ENCODE data around the gene CDYL.

DNA sequence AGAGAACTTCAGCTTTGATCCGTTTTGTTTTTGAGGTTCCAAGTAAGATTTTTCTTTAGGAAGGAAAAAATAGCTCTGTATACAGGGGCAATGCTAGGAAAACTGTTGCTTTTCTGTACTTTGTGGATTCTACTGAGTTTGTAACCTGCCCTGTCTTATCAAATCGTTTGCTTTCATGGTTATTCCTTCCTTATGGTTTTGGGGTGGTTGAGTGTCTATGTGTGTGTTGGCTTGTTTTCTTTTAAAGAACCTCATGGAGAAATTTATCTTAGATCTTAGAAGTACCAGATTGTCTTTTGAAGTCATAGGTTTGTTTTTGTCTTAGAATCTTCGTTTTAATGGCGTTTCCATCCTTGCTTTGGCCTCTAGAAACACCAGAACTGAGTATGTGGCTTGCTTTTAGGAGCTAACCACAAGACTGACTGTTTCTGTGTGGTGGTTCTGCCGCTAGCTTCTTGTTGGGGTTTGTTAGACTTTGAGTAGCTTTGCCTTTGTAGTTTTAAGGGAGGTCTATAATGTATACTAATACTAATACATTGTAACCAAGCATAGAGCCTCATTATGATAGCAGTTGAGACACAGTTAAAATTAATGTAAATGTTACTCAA, 140.9 kb downstream of the CDYL start:
- no peak for TF ChIP-seq GABPA (IDR thresholded peaks at IDR 0.05 in 1 of 2, conservative IDR thresholded peaks at IDR 0.05 in 1 of 2)
- TF ChIP-seq, protein P1, sequence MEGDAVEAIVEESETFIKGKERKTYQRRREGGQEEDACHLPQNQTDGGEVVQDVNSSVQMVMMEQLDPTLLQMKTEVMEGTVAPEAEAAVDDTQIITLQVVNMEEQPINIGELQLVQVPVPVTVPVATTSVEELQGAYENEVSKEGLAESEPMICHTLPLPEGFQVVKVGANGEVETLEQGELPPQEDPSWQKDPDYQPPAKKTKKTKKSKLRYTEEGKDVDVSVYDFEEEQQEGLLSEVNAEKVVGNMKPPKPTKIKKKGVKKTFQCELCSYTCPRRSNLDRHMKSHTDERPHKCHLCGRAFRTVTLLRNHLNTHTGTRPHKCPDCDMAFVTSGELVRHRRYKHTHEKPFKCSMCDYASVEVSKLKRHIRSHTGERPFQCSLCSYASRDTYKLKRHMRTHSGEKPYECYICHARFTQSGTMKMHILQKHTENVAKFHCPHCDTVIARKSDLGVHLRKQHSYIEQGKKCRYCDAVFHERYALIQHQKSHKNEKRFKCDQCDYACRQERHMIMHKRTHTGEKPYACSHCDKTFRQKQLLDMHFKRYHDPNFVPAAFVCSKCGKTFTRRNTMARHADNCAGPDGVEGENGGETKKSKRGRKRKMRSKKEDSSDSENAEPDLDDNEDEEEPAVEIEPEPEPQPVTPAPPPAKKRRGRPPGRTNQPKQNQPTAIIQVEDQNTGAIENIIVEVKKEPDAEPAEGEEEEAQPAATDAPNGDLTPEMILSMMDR (IDR thresholded peaks at IDR 0.05; ENCODE audit: low read depth, low read length, missing input control): no peak
- no peak for TF ChIP-seq TAF1 (conservative IDR thresholded peaks at IDR 0.05)
- no peak for TF ChIP-seq RAD21 (IDR thresholded peaks at IDR 0.05)
- no peak for TF ChIP-seq FOXA1 (IDR thresholded peaks at IDR 0.05)
- TF ChIP-seq, protein P2, sequence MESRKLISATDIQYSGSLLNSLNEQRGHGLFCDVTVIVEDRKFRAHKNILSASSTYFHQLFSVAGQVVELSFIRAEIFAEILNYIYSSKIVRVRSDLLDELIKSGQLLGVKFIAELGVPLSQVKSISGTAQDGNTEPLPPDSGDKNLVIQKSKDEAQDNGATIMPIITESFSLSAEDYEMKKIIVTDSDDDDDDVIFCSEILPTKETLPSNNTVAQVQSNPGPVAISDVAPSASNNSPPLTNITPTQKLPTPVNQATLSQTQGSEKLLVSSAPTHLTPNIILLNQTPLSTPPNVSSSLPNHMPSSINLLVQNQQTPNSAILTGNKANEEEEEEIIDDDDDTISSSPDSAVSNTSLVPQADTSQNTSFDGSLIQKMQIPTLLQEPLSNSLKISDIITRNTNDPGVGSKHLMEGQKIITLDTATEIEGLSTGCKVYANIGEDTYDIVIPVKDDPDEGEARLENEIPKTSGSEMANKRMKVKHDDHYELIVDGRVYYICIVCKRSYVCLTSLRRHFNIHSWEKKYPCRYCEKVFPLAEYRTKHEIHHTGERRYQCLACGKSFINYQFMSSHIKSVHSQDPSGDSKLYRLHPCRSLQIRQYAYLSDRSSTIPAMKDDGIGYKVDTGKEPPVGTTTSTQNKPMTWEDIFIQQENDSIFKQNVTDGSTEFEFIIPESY (IDR thresholded peaks at IDR 0.05): no peak
- TF ChIP-seq NR2F2 (IDR thresholded peaks at IDR 0.05): no peak
- TF ChIP-seq, protein P3, sequence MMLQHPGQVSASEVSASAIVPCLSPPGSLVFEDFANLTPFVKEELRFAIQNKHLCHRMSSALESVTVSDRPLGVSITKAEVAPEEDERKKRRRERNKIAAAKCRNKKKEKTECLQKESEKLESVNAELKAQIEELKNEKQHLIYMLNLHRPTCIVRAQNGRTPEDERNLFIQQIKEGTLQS (IDR thresholded peaks at IDR 0.05): no peak
- TF ChIP-seq RXRA (IDR thresholded peaks at IDR 0.05): no peak
- TF ChIP-seq, protein P4, sequence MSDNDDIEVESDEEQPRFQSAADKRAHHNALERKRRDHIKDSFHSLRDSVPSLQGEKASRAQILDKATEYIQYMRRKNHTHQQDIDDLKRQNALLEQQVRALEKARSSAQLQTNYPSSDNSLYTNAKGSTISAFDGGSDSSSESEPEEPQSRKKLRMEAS (IDR thresholded peaks at IDR 0.05): no peak
- TF ChIP-seq EGR1 (IDR thresholded peaks at IDR 0.05; ENCODE audit: low read depth in 2 of 2): no peak
- TF ChIP-seq JUND (IDR thresholded peaks at IDR 0.05): no peak

Data from liver (tissue), 3 donors.